ENCODE data around the gene DENND2C. TPM values are rescaled to one million over a fixed set of nuclear protein-coding genes. Genes with fewer than 3 reads are reported as not detected.

Gene DENND2C
- total and polyA plus RNA-seq, 2 of the 13 experiments (the other 11 are each of a cell fraction or from before 2014, with no cell fraction given), result 0.08 to 0.33 TPM

DNA sequence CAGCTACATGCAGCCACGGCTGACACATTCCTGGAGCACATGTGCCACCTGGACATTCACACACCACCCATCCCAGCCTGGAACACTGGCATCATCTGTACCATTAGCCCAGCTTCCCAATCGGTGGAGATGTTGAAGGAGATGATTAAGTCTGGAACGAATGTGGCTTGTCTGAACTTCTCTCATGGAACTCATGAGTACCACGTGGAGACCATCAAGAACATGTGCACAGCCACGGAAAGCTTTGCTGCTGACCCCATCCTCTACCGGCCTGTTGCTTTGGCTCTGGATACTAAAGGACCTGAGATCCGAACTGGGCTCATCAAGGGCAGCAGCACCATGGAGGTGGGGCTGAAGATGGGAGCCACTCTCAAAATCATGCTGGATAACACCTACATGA is 133.8 kb downstream of the DENND2C start:
- no peaks in the 10 kb centered on the region for H3K36me3 ChIP-seq (replicated peaks in 1 of 2; ENCODE audit: control insufficient read depth in 1 of 2, insufficient read depth in 2 of 2, low read length in 2 of 2)
- DNase-seq (ENCODE audit: low spot score) (no peak), ATAC-seq (no peak), FAIRE-seq (no peak)
- no peaks in the 10 kb centered on the region for H3K9me3 ChIP-seq (ENCODE audit: low read length)
- H3K4me2 ChIP-seq (ENCODE audit: low read depth, low read length), result no peak overlapping the region
- ChIA-PET CTCF (ENCODE audit: low intra/inter-chr PET ratio, low total read pairs) (no interaction called here), POLR2A (no interaction called here)
- no peak overlapping the region for H3K4me3 ChIP-seq (replicated peaks in 1 of 3; ENCODE audit: insufficient read depth in 1 of 3, low read depth in 2 of 3, low read length in 3 of 3)
- BruUV-seq (replicated peaks), result no TSS peak
- WGBS (ENCODE audit: low lambda C conversion rate), result 31% methylated on average over 6 of the region's 7 CpGs
- no peak overlapping the region for H2AFZ ChIP-seq (ENCODE audit: low read length)
- TF ChIP-seq, protein P1, sequence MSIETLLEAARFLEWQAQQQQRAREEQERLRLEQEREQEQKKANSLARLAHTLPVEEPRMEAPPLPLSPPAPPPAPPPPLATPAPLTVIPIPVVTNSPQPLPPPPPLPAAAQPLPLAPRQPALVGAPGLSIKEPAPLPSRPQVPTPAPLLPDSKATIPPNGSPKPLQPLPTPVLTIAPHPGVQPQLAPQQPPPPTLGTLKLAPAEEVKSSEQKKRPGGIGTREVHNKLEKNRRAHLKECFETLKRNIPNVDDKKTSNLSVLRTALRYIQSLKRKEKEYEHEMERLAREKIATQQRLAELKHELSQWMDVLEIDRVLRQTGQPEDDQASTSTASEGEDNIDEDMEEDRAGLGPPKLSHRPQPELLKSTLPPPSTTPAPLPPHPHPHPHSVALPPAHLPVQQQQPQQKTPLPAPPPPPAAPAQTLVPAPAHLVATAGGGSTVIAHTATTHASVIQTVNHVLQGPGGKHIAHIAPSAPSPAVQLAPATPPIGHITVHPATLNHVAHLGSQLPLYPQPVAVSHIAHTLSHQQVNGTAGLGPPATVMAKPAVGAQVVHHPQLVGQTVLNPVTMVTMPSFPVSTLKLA (IDR thresholded peaks at IDR 0.05), result peak; percentile 96
- no peak for TF ChIP-seq CEBPZ (IDR thresholded peaks at IDR 0.05; ENCODE audit: low read length)
- H3K27me3 ChIP-seq (ENCODE audit: control insufficient read depth in 1 of 2, insufficient read depth in 2 of 2, low read length in 2 of 2), result no peaks in the 10 kb centered on the region; a peak in 3 of 5 replicates
- H3K79me2 ChIP-seq (ENCODE audit: insufficient read depth, low read length), result no peaks in the 10 kb centered on the region
- H4K20me1 ChIP-seq (ENCODE audit: insufficient read depth, low read length), result no peaks in the 10 kb centered on the region
- no peak overlapping the region for H3K27ac ChIP-seq (ENCODE audit: extremely low read length, insufficient read depth, low read length)
- H3K4me1 ChIP-seq (ENCODE audit: insufficient read depth, low read length), result peaks cover 17% of the 10 kb centered on the region; the same call in 1 of the 2 replicates
- intact Hi-C loops (cut with micrococcal nuclease; ENCODE audit: unreplicated experiment) (no loop called here), in situ Hi-C loops (cut with HindIII; ENCODE audit: extremely low pct_ligation_motif_present, low pct_unique_long_range_greater_than_20kb) (no loop called here)
- no peak overlapping the region for H3K9ac ChIP-seq (ENCODE audit: insufficient read depth, low read depth, low read length)

GRCh38 chr1:114535401-114535800 is 134.4 kb downstream of the DENND2C start:
- H3K4me3 ChIP-seq (replicated peaks in 1 of 3; ENCODE audit: insufficient read depth in 1 of 3, low read depth in 2 of 3, low read length in 3 of 3), result no peak overlapping the region
- H3K79me2 ChIP-seq (ENCODE audit: insufficient read depth, low read length), result no peaks in the 10 kb centered on the region
- H3K27me3 ChIP-seq (ENCODE audit: control insufficient read depth in 1 of 2, insufficient read depth in 2 of 2, low read length in 2 of 2), result peaks cover 0 to 2% of the 10 kb centered on the region in 2 experiments; a peak in 3 of 5 replicates
- no peaks in the 10 kb centered on the region for H4K20me1 ChIP-seq (ENCODE audit: insufficient read depth, low read length)
- H3K9me3 ChIP-seq (ENCODE audit: low read length), result no peaks in the 10 kb centered on the region
- peaks cover 11% of the 10 kb centered on the region; the same call in 1 of the 2 replicates for H3K4me1 ChIP-seq (ENCODE audit: insufficient read depth, low read length)
- H3K9ac ChIP-seq (ENCODE audit: insufficient read depth, low read depth, low read length), result no peak overlapping the region
- FAIRE-seq (no peak), ATAC-seq (no peak), DNase-seq (ENCODE audit: low spot score) (no peak)
- BruUV-seq (replicated peaks), result no TSS peak
- TF ChIP-seq HOXA9 (CRISPR knock-in tag; IDR thresholded peaks at IDR 0.05; ENCODE audit: borderline replicate concordance) (no peak), KDM1A (CRISPR knock-in tag; IDR thresholded peaks at IDR 0.05) (no peak), ZNF512B (CRISPR knock-in tag; IDR thresholded peaks at IDR 0.05; ENCODE audit: borderline replicate concordance) (no peak), ZFP82 (CRISPR knock-in tag; IDR thresholded peaks at IDR 0.05; ENCODE audit: borderline replicate concordance) (no peak), MIER2 (CRISPR knock-in tag; IDR thresholded peaks at IDR 0.05) (no peak), ISL2 (CRISPR knock-in tag; IDR thresholded peaks at IDR 0.05) (no peak)
- H3K4me2 ChIP-seq (ENCODE audit: low read depth, low read length), result no peak overlapping the region
- WGBS (ENCODE audit: low lambda C conversion rate), result no CpG with 5 or more reads among the region's 1 CpG
- no peak overlapping the region for H2AFZ ChIP-seq (ENCODE audit: low read length)
- in situ Hi-C loops (cut with HindIII; ENCODE audit: extremely low pct_ligation_motif_present, low pct_unique_long_range_greater_than_20kb), result no loop called here
- intact Hi-C loops (cut with micrococcal nuclease; ENCODE audit: unreplicated experiment), result no loop called here
- ChIA-PET POLR2A (no interaction called here), CTCF (ENCODE audit: low intra/inter-chr PET ratio, low total read pairs) (no interaction called here)
- H3K27ac ChIP-seq (ENCODE audit: extremely low read length, insufficient read depth, low read length), result no peak overlapping the region
- no peaks in the 10 kb centered on the region for H3K36me3 ChIP-seq (replicated peaks in 1 of 2; ENCODE audit: control insufficient read depth in 1 of 2, insufficient read depth in 2 of 2, low read length in 2 of 2)
